ENCODE data around the gene LSAMP. TPM values are rescaled to one million over a fixed set of nuclear protein-coding genes. Genes with fewer than 3 reads are reported as not detected.

Gene LSAMP
- total and polyA plus RNA-seq, 3 donors from 2014 or later: 3.1 to 10.3 (median 9.1) TPM

DNA sequence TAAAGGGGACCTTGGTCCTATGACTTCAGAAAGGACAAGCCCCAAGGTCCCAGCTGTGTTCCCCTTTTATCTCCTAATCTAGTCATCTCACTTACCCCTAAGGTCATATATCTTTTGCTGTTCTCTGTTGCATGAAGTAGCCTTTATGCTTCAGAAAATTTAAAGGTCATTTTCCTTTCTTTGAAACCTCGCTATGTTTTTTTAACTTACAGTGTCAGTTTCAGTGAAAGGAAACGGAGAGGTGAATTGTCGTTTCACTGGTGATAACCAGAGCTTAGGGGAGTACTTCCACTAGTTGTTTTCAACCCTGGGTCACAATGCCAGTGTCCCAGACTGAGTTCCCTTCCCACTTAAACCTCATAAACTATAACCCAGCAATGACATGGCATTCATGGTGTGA lies 464.6 kb downstream of the LSAMP start:
- H3K9me3 ChIP-seq: no peaks in the 10 kb centered on the region
- no peak overlapping the region for H3K27ac ChIP-seq
- TF ChIP-seq POLR2A (IDR thresholded peaks at IDR 0.05): no peak
- TF ChIP-seq, protein P1, sequence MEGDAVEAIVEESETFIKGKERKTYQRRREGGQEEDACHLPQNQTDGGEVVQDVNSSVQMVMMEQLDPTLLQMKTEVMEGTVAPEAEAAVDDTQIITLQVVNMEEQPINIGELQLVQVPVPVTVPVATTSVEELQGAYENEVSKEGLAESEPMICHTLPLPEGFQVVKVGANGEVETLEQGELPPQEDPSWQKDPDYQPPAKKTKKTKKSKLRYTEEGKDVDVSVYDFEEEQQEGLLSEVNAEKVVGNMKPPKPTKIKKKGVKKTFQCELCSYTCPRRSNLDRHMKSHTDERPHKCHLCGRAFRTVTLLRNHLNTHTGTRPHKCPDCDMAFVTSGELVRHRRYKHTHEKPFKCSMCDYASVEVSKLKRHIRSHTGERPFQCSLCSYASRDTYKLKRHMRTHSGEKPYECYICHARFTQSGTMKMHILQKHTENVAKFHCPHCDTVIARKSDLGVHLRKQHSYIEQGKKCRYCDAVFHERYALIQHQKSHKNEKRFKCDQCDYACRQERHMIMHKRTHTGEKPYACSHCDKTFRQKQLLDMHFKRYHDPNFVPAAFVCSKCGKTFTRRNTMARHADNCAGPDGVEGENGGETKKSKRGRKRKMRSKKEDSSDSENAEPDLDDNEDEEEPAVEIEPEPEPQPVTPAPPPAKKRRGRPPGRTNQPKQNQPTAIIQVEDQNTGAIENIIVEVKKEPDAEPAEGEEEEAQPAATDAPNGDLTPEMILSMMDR (IDR thresholded peaks at IDR 0.05): no peak
- no peaks in the 10 kb centered on the region for H3K4me1 ChIP-seq
- 54 to 56% methylated on average over 3 of the region's 3 CpGs for WGBS, 2 donors
- H3K4me3 ChIP-seq: no peak overlapping the region
- no peaks in the 10 kb centered on the region for H3K27me3 ChIP-seq
- intact Hi-C loops (cut with DNase I; ENCODE audit: low total_unique reads): no loop called here
- H3K36me3 ChIP-seq (ENCODE audit: low read depth, missing control alignments): no peaks in the 10 kb centered on the region
- no peak for DNase-seq

DNA sequence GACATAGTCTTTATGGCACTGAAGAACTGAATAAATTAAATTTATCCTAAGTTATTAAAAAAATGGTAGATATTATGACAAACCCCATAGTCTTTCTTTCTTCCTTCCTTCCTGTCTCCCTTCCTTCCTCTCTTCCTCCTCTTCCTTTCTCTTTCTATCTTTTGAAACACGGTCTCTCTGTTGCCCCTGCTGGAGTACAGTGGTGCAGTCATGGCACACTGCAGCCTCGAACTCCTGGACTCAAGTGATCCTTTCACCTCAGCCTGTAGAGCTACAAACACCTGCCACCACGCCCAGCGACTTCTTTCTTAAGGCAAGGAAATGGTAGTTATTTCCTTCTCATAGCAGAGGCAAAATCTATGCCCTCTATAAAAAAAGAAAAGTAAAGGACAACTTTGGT lies 467.4 kb downstream of the LSAMP start:
- WGBS, 2 donors: 92 to 96% methylated on average over 4 of the region's 4 CpGs
- no peak for DNase-seq
- H3K27me3 ChIP-seq: no peaks in the 10 kb centered on the region
- intact Hi-C loops (cut with DNase I; ENCODE audit: low total_unique reads): no loop called here
- H3K4me3 ChIP-seq: no peak overlapping the region
- H3K4me1 ChIP-seq: no peaks in the 10 kb centered on the region
- H3K27ac ChIP-seq: no peak overlapping the region
- H3K9me3 ChIP-seq: no peaks in the 10 kb centered on the region
- H3K36me3 ChIP-seq (ENCODE audit: low read depth, missing control alignments): no peaks in the 10 kb centered on the region
- TF ChIP-seq, protein P1 (IDR thresholded peaks at IDR 0.05): no peak

DNA sequence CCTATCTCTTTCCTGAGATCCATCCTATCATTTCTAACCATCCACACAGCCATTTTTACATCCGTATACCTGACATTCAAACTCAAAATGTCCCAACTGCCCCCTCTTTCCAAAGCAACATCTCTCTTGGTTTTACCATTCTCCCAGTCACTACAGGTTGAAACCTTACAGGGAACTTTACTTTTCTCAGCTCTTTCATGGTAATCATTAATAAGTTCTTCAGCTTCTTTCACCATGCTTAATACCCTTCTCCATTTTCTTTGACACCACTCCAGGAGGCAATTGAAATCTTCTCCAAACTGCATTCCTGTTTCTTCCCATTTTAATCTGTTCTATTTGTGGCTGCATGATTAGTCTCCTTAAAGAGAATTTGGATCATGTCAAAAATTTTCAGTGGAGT lies 469.5 kb downstream of the LSAMP start:
- intact Hi-C loops (cut with DNase I; ENCODE audit: low total_unique reads): no loop called here
- TF ChIP-seq, protein P1 (IDR thresholded peaks at IDR 0.05): no peak
- TF ChIP-seq POLR2A (IDR thresholded peaks at IDR 0.05): no peak
- DNase-seq: no peak
- H3K9me3 ChIP-seq: no peaks in the 10 kb centered on the region
- H3K27ac ChIP-seq: no peak overlapping the region
- WGBS, 2 donors: 90% methylated on average over 1 of the region's 1 CpG
- no peak overlapping the region for H3K4me3 ChIP-seq
- H3K36me3 ChIP-seq (ENCODE audit: low read depth, missing control alignments): no peaks in the 10 kb centered on the region
- no peaks in the 10 kb centered on the region for H3K27me3 ChIP-seq
- no peaks in the 10 kb centered on the region for H3K4me1 ChIP-seq

DNA sequence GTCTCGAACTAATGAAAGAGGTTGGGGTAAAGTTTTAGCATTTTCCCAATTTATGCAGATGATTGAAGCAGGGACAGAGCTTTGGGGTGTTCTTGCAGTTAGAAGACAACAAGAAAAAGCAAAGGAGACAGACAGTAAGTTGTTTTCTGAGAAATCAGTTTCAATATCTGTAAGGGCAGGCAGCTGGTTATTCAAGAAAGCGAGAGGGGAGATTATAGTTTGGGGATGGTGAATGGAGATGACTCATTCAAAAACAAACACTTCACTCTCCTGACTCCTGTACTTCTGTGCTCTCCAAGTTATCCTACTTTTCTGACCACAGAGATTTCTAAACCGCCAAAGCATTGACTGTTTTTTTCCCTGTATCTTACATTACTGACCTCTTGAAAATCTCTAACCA lies 469.9 kb downstream of the LSAMP start:
- Histone ChIP-seq H3K4me3 (no peak overlapping the region), H3K36me3 (ENCODE audit: low read depth, missing control alignments) (no peaks in the 10 kb centered on the region), H3K4me1 (no peaks in the 10 kb centered on the region), H3K27me3 (no peaks in the 10 kb centered on the region), H3K27ac (no peak overlapping the region), H3K9me3 (no peaks in the 10 kb centered on the region)
- intact Hi-C loops (cut with DNase I; ENCODE audit: low total_unique reads): no loop called here
- DNase-seq: no peak
- TF ChIP-seq, protein P1 (IDR thresholded peaks at IDR 0.05): no peak
- no peak for TF ChIP-seq POLR2A (IDR thresholded peaks at IDR 0.05)
- 91 to 92% methylated on average over 3 of the region's 3 CpGs for WGBS, 2 donors

DNA sequence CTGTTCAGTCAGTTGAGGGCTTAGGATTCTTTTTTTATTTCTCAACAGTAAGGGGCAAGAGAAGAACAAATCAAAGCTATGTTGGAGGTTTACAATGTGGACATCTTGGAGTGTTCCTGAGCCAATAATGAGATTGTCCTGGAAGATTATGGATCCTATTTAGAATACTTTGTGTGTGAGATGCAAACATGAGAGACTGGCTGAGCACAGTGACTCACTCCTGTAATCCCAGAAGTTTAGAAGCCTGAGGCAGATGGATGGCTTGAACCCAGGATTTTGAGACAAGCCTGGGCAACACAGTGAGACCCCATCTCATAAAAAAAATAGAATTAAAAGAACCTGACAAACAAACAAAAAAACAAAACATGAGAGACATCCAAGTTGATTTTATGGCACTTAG lies 470.3 kb downstream of the LSAMP start:
- Histone ChIP-seq H3K4me1 (no peaks in the 10 kb centered on the region), H3K4me3 (no peak overlapping the region), H3K36me3 (ENCODE audit: low read depth, missing control alignments) (no peaks in the 10 kb centered on the region), H3K9me3 (no peaks in the 10 kb centered on the region), H3K27me3 (no peaks in the 10 kb centered on the region), H3K27ac (no peak overlapping the region)
- TF ChIP-seq, protein P1 (IDR thresholded peaks at IDR 0.05): no peak
- TF ChIP-seq POLR2A (IDR thresholded peaks at IDR 0.05): no peak
- no peak for DNase-seq
- intact Hi-C loops (cut with DNase I; ENCODE audit: low total_unique reads): no loop called here
